ENCODE results near the gene AGK. TPM values are rescaled to one million over a fixed set of nuclear protein-coding genes. Genes with fewer than 3 reads are reported as not detected.

AGK gene
- total and polyA plus RNA-seq, 7 experiments from 2014 or later: 24.3 to 58.8 (median 29.9) TPM

GRCh38 chr7:141664450-141664849 lies 113.2 kb downstream of the AGK start:
- H3K27ac ChIP-seq (ENCODE audit: low read depth, low read length): no peak overlapping the region
- H3K27me3 ChIP-seq (ENCODE audit: control insufficient read depth in 2 of 2, insufficient read depth in 2 of 2, low read length in 2 of 2): no peaks in the 10 kb centered on the region
- intact Hi-C loops (cut with micrococcal nuclease): no loop called here
- H3K36me3 ChIP-seq (ENCODE audit: control insufficient read depth in 2 of 3, insufficient read depth in 3 of 3, low read length in 3 of 3): peaks cover 0 to 60% (median 6%) of the 10 kb centered on the region in 3 experiments
- DNase-seq (no peak), ATAC-seq (no peak)
- no peaks in the 10 kb centered on the region for H3K27me3 Mint-ChIP-seq
- CTCF ChIA-PET: interaction anchor here (1.6 kb wide), 1 partner anchor 10 kb away, joined by 6 read pairs; no protein-coding TSS in a partner anchor
- no peak overlapping the region for H3K4me3 Mint-ChIP-seq
- H3K4me1 Mint-ChIP-seq: peaks cover 0 to 30% (median 7%) of the 10 kb centered on the region in 7 donors
- no peak overlapping the region for H3K4me3 ChIP-seq (ENCODE audit: low read length)
- no peaks in the 10 kb centered on the region for H3K9me3 Mint-ChIP-seq
- H3K36me3 Mint-ChIP-seq: peaks cover 8 to 39% (median 11%) of the 10 kb centered on the region in 5 donors
- H3K4me1 ChIP-seq (ENCODE audit: control insufficient read depth in 2 of 2, insufficient read depth in 2 of 2, low read length in 2 of 2): no peaks in the 10 kb centered on the region
- H3K9me3 ChIP-seq (ENCODE audit: control insufficient read depth in 2 of 3, low read length in 3 of 3): no peaks in the 10 kb centered on the region
- POLR2A ChIA-PET: no interaction called here
- H3K27ac Mint-ChIP-seq: peak overlapping the region in 5 of 9 donors; percentile 26 to 80 (median 34)

GRCh38 chr7:141665208-141666035 lies 114.2 kb downstream of the AGK start:
- Histone ChIP-seq H3K27ac (ENCODE audit: low read depth, low read length) (no peak overlapping the region), H3K27me3 (ENCODE audit: control insufficient read depth in 2 of 2, insufficient read depth in 2 of 2, low read length in 2 of 2) (no peaks in the 10 kb centered on the region), H3K4me3 (ENCODE audit: low read length) (no peak overlapping the region), H3K9me3 (ENCODE audit: control insufficient read depth in 2 of 3, low read length in 3 of 3) (no peaks in the 10 kb centered on the region), H3K4me1 (ENCODE audit: control insufficient read depth in 2 of 2, insufficient read depth in 2 of 2, low read length in 2 of 2) (no peaks in the 10 kb centered on the region), H3K36me3 (ENCODE audit: control insufficient read depth in 2 of 3, insufficient read depth in 3 of 3, low read length in 3 of 3) (peaks cover 0 to 58% (median 0%) of the 10 kb centered on the region in 3 experiments)
- Mint-ChIP-seq H3K27ac (peak overlapping the region in 7 of 9 donors; percentile 5 to 93 (median 24)), H3K4me1 (peaks cover 0 to 24% (median 7%) of the 10 kb centered on the region in 7 donors), H3K27me3 (no peaks in the 10 kb centered on the region), H3K36me3 (peaks cover 8 to 42% (median 14%) of the 10 kb centered on the region in 5 donors), H3K4me3 (no peak overlapping the region), H3K9me3 (no peaks in the 10 kb centered on the region)
- intact Hi-C loops (cut with micrococcal nuclease): no loop called here
- ChIA-PET POLR2A (interaction anchor here (0.6 kb wide), 1 partner anchor 31 kb away, joined by 4 read pairs; no protein-coding TSS in a partner anchor), CTCF (interaction anchor here (1.6 kb wide), 1 partner anchor 11 kb away, joined by 6 read pairs; no protein-coding TSS in a partner anchor)
- no peak for DNase-seq
- no peak for ATAC-seq

- Histone ChIP-seq H3K4me1 (ENCODE audit: control insufficient read depth in 2 of 2, insufficient read depth in 2 of 2, low read length in 2 of 2) (no peaks in the 10 kb centered on the region), H3K27ac (ENCODE audit: low read depth, low read length) (no peak overlapping the region), H3K4me3 (ENCODE audit: low read length) (no peak overlapping the region), H3K9me3 (ENCODE audit: control insufficient read depth in 2 of 3, low read length in 3 of 3) (no peaks in the 10 kb centered on the region), H3K36me3 (ENCODE audit: control insufficient read depth in 2 of 3, insufficient read depth in 3 of 3, low read length in 3 of 3) (peaks cover 0 to 59% (median 0%) of the 10 kb centered on the region in 3 experiments), H3K27me3 (ENCODE audit: control insufficient read depth in 2 of 2, insufficient read depth in 2 of 2, low read length in 2 of 2) (no peaks in the 10 kb centered on the region)
- intact Hi-C loops (cut with micrococcal nuclease): no loop called here
- Mint-ChIP-seq H3K9me3 (no peaks in the 10 kb centered on the region), H3K27me3 (no peaks in the 10 kb centered on the region), H3K27ac (peak overlapping the region in 5 of 9 donors; percentile 9 to 93 (median 35)), H3K4me1 (peaks cover 0 to 20% (median 6%) of the 10 kb centered on the region in 7 donors), H3K36me3 (peaks cover 8 to 40% (median 17%) of the 10 kb centered on the region in 5 donors), H3K4me3 (no peak overlapping the region)
- DNase-seq (no peak), ATAC-seq (no peak)
- ChIA-PET CTCF (interaction anchor here (1.6 kb wide), 1 partner anchor 12 kb away, joined by 6 read pairs; no protein-coding TSS in a partner anchor), POLR2A (interaction anchor here (0.6 kb wide), 1 partner anchor 31 kb away, joined by 4 read pairs; no protein-coding TSS in a partner anchor)
Measured at GRCh38 chr7:141666071-141666470, 114.9 kb downstream of the AGK start.

- peaks cover 0 to 3% (median 0%) of the 10 kb centered on the region in 11 donors for H3K9me3 Mint-ChIP-seq
- no peaks in the 10 kb centered on the region for H3K27me3 Mint-ChIP-seq
- intact Hi-C loops (cut with micrococcal nuclease): no loop called here
Measured at GRCh38 chr7:141668853-141669252, 117.6 kb downstream of the AGK start.

GRCh38 chr7:141671705-141672496 lies 120.7 kb downstream of the AGK start:
- H3K9me3 Mint-ChIP-seq: peaks cover 0 to 3% (median 0%) of the 10 kb centered on the region in 11 donors
- Histone ChIP-seq H3K9me3 (ENCODE audit: control insufficient read depth in 2 of 3, low read length in 3 of 3) (no peaks in the 10 kb centered on the region), H3K27me3 (ENCODE audit: control insufficient read depth in 2 of 2, insufficient read depth in 2 of 2, low read length in 2 of 2) (no peaks in the 10 kb centered on the region), H3K4me3 (ENCODE audit: low read length) (no peak overlapping the region), H3K36me3 (ENCODE audit: control insufficient read depth in 2 of 3, insufficient read depth in 3 of 3, low read length in 3 of 3) (peaks cover 0 to 34% (median 4%) of the 10 kb centered on the region in 3 experiments), H3K27ac (ENCODE audit: low read depth, low read length) (no peak overlapping the region), H3K4me1 (ENCODE audit: control insufficient read depth in 2 of 2, insufficient read depth in 2 of 2, low read length in 2 of 2) (no peaks in the 10 kb centered on the region)
- peaks cover 0 to 31% (median 0%) of the 10 kb centered on the region in 7 donors for H3K4me1 Mint-ChIP-seq
- DNase-seq: no peak
- intact Hi-C loops (cut with micrococcal nuclease): no loop called here
- peak; percentile 37 for ATAC-seq
- ChIA-PET CTCF (no interaction called here), POLR2A (no interaction called here)
- H3K27me3 Mint-ChIP-seq: no peaks in the 10 kb centered on the region
- peak overlapping the region in 3 of 9 donors; percentile 12 to 75 (median 41) for H3K27ac Mint-ChIP-seq
- H3K4me3 Mint-ChIP-seq: no peak overlapping the region
- peaks cover 8 to 42% (median 27%) of the 10 kb centered on the region in 5 donors for H3K36me3 Mint-ChIP-seq

More at GRCh38 chr7:141668853-141669252, 117.6 kb downstream of the AGK start:
- no peak overlapping the region for H3K27ac ChIP-seq (ENCODE audit: low read depth, low read length)
- Mint-ChIP-seq H3K4me1 (peaks cover 0 to 12% (median 9%) of the 10 kb centered on the region in 7 donors), H3K36me3 (peaks cover 11 to 45% (median 29%) of the 10 kb centered on the region in 5 donors), H3K27ac (peak overlapping the region in 6 of 9 donors; percentile 20 to 67 (median 37)), H3K4me3 (no peak overlapping the region)
- ATAC-seq (no peak), DNase-seq (no peak)
- H3K36me3 ChIP-seq (ENCODE audit: control insufficient read depth in 2 of 3, insufficient read depth in 3 of 3, low read length in 3 of 3): peaks cover 0 to 55% (median 4%) of the 10 kb centered on the region in 3 experiments
- ChIA-PET POLR2A (no interaction called here), CTCF (interaction anchor here (1.8 kb wide), 1 partner anchor 69 kb away, joined by 5 read pairs; the partner anchor contains the start of gene SSBP1)
- H3K4me1 ChIP-seq (ENCODE audit: control insufficient read depth in 2 of 2, insufficient read depth in 2 of 2, low read length in 2 of 2): no peaks in the 10 kb centered on the region
- no peaks in the 10 kb centered on the region for H3K27me3 ChIP-seq (ENCODE audit: control insufficient read depth in 2 of 2, insufficient read depth in 2 of 2, low read length in 2 of 2)
- no peak overlapping the region for H3K4me3 ChIP-seq (ENCODE audit: low read length)
- H3K9me3 ChIP-seq (ENCODE audit: control insufficient read depth in 2 of 3, low read length in 3 of 3): no peaks in the 10 kb centered on the region

GRCh38 chr7:141673346-141673745 lies 122.1 kb downstream of the AGK start:
- no peak for DNase-seq
- CTCF ChIA-PET: no interaction called here

More at GRCh38 chr7:141673346-141673745, 122.1 kb downstream of the AGK start:
- Mint-ChIP-seq H3K4me3 (no peak overlapping the region), H3K27me3 (no peaks in the 10 kb centered on the region), H3K4me1 (peaks cover 0 to 36% (median 0%) of the 10 kb centered on the region in 7 donors), H3K9me3 (peaks cover 0 to 3% (median 0%) of the 10 kb centered on the region in 11 donors), H3K27ac (peak overlapping the region in 5 of 9 donors; percentile 18 to 68 (median 30)), H3K36me3 (peaks cover 8 to 42% (median 27%) of the 10 kb centered on the region in 5 donors)
- Histone ChIP-seq H3K4me1 (ENCODE audit: control insufficient read depth in 2 of 2, insufficient read depth in 2 of 2, low read length in 2 of 2) (no peaks in the 10 kb centered on the region), H3K27ac (ENCODE audit: low read depth, low read length) (no peak overlapping the region), H3K36me3 (ENCODE audit: control insufficient read depth in 2 of 3, insufficient read depth in 3 of 3, low read length in 3 of 3) (peaks cover 0 to 38% (median 4%) of the 10 kb centered on the region in 3 experiments), H3K4me3 (ENCODE audit: low read length) (no peak overlapping the region), H3K27me3 (ENCODE audit: control insufficient read depth in 2 of 2, insufficient read depth in 2 of 2, low read length in 2 of 2) (no peaks in the 10 kb centered on the region), H3K9me3 (ENCODE audit: control insufficient read depth in 2 of 3, low read length in 3 of 3) (no peaks in the 10 kb centered on the region)
- POLR2A ChIA-PET: no interaction called here
- ATAC-seq: no peak
- intact Hi-C loops (cut with micrococcal nuclease): no loop called here
